Neural cell (in vitro differentiated cells): ENCODE measurements around the gene DNAI1.

Experiments
- CTCF ChIP-seq: fragments of 450-650 bp; IDR thresholded peaks from 2 replicates; pipeline ENCODE4 v1.5.1; 2014; ENCODE audit warnings: antibody characterized with exemption, mild to moderate bottlenecking, moderate library complexity; ENCODE audit not compliant: poor library complexity, severe bottlenecking
- EZH2 ChIP-seq: fragments of 200-600, 300-800 bp; shearing (Covaris generic), sonication (generic); IDR thresholded peaks from 2 replicates; pipeline ENCODE4 v1.6.1; 2014; ENCODE audit warnings: antibody characterized with exemption, low read length, borderline replicate concordance, mild to moderate bottlenecking; ENCODE audit not compliant: insufficient read depth, poor library complexity, severe bottlenecking
- MXI1 ChIP-seq: fragments of 450-650 bp; conservative IDR thresholded peaks from 2 replicates; pipeline ENCODE4 v1.6.1; 2014; ENCODE audit warnings: antibody characterized with exemption, mild to moderate bottlenecking; ENCODE audit not compliant: poor library complexity, severe bottlenecking
- POLR2AphosphoS5 ChIP-seq: IDR thresholded peaks from 2 replicates; pipeline ENCODE4 v1.6.1; 2012
- RAD21 ChIP-seq: fragments of 450-650 bp; conservative IDR thresholded peaks from 2 replicates; pipeline ENCODE4 v1.6.1; 2014; ENCODE audit warnings: antibody characterized with exemption, mild to moderate bottlenecking, moderate library complexity

DNA sequence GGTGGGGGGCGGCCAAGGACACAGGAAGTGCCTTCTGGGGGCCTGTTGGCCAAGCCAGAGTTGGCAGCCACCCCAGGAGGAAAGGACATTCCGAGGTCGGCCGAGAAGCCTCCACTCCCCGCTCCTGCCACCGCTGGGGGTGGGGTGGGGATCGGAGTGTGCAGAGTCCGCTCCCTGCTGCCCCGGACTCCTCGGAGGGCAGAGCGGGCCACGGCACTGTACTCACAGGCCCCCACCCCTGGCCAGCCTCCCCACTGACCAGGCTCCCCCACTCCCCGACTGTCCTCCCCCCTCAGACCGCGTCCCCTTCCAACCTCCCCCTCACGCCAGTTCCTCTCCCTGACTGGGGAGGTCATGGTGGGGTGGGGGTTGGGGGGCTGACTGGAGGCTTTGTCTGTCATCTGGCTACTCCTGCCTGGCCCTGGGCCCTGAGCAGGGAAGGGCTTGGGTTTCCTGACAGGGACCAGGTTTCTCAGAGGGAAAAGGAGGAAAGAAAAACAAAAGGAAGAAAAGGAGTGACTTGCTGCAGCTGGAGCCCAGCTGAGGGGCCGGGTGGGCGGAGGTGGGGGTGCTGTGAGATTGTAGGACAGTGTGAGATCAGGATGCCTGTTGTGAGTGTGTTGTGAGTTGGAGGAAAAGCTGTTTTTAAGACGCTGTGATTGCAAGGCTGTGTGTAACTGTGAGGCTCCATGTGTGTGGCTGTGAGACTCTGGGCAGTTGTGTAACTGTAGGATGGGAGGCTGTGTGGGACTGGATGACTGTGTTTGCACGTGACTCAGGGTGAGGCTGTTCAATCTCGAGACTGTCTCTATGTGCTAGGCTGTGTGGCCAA, 101.2 kb downstream of the DNAI1 start:
- TF ChIP-seq MXI1 (no peak), CTCF (no peak), POLR2AphosphoS5 (no peak), EZH2 (no peak), RAD21 (no peak)
